ENCODE measurements around the gene BAMBI. TPM values are rescaled to one million over a fixed set of nuclear protein-coding genes. Genes with fewer than 3 reads are reported as not detected.

The BAMBI gene
- total RNA-seq, 5 donors from 2014 or later (not counting 1 experiment from before 2014, with no cell fraction given), result 0.16 to 2.3 (median 0.41) TPM

GRCh38 chr10:28709001-28709710 lies 31.8 kb downstream of the BAMBI start:
- no peaks in the 10 kb centered on the region for H3K9me3 Mint-ChIP-seq
- 79% methylated on average over 2 of the region's 9 CpGs for WGBS (ENCODE audit: insufficient coverage)
- no peaks in the 10 kb centered on the region for H3K9me3 ChIP-seq
- no peak overlapping the region for H3K27ac Mint-ChIP-seq
- no peaks in the 10 kb centered on the region for H3K4me1 Mint-ChIP-seq
- H3K27me3 Mint-ChIP-seq, result peaks cover 5 to 10% of the 10 kb centered on the region in 2 donors
- POLR2A ChIA-PET, result no interaction called here
- H3K4me3 Mint-ChIP-seq, result no peak overlapping the region
- H3K27ac ChIP-seq (ENCODE audit: low read length), result no peak overlapping the region
- CTCF ChIA-PET, result interaction anchor here in 1 of 2 donors (0.5 kb wide), 1 partner anchor 646 kb away, joined by 4 read pairs; no protein-coding TSS in a partner anchor
- H3K36me3 Mint-ChIP-seq, result no peaks in the 10 kb centered on the region
- no peak for ATAC-seq (replicated peaks in 1 of 4)
- H3K36me3 ChIP-seq (ENCODE audit: control insufficient read depth in 2 of 2, extremely low read depth in 1 of 2, insufficient read depth in 1 of 2, low read length in 1 of 2), result no peaks in the 10 kb centered on the region
- no peak overlapping the region for H3K4me3 ChIP-seq (ENCODE audit: control insufficient read depth in 1 of 2, extremely low read depth in 1 of 2, low read length in 1 of 2)
- H3K4me1 ChIP-seq (ENCODE audit: control insufficient read depth in 1 of 2, extremely low read depth in 1 of 2, insufficient read depth in 2 of 2, low read length in 2 of 2), result no peaks in the 10 kb centered on the region
- peaks cover 0 to 6% of the 10 kb centered on the region in 2 experiments for H3K27me3 ChIP-seq (replicated peaks in 1 of 2; ENCODE audit: control insufficient read depth in 2 of 2, extremely low read depth in 1 of 2, insufficient read depth in 2 of 2, low read length in 1 of 2)
- DNase-seq, result no peak

DNA sequence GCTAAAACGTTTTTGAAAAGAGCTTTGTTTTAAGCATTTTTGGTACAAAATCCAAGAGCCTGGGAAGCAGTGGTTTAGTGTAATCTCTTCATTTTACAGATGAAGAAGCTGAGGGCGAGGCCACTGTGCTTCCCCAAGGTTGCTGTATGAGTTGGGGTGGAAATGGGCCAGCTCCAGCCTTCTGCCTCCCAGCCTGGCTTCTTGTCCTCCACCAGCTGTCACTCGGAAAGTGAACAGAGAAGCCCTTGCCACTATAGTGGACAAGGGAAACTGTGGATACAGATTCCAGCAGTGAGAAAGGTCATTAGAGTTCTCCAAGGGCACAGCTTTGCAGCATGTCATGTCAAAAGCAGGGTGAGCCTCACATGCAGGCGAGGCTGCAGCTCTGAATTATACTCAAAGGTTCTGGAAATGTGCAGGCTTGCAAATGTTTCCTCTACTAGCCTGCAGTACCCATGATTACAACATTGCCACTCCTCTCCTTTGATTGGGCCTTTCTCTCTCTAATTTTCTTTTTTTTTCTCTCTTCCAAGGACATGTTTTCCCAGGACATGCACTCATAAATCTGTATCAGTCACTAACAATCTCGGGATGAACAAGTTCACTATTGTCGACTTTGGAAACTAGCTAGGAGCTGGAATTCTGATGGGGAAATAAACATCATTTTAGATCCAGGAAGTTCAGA lies 33.0 kb downstream of the BAMBI start:
- no peaks in the 10 kb centered on the region for H3K4me1 ChIP-seq (ENCODE audit: control insufficient read depth in 1 of 2, extremely low read depth in 1 of 2, insufficient read depth in 2 of 2, low read length in 2 of 2)
- H3K27ac Mint-ChIP-seq, result no peak overlapping the region
- H3K4me3 ChIP-seq (ENCODE audit: control insufficient read depth in 1 of 2, extremely low read depth in 1 of 2, low read length in 1 of 2), result no peak overlapping the region
- H3K9me3 ChIP-seq, result no peaks in the 10 kb centered on the region
- ChIA-PET POLR2A (no interaction called here), CTCF (no interaction called here)
- peaks cover 2 to 10% of the 10 kb centered on the region in 2 donors for H3K27me3 Mint-ChIP-seq
- no peak overlapping the region for H3K27ac ChIP-seq (ENCODE audit: low read length)
- no peaks in the 10 kb centered on the region for H3K4me1 Mint-ChIP-seq
- H3K4me3 Mint-ChIP-seq, result no peak overlapping the region
- peaks cover 0 to 5% of the 10 kb centered on the region in 2 experiments for H3K27me3 ChIP-seq (replicated peaks in 1 of 2; ENCODE audit: control insufficient read depth in 2 of 2, extremely low read depth in 1 of 2, insufficient read depth in 2 of 2, low read length in 1 of 2)
- no peak for DNase-seq
- no peaks in the 10 kb centered on the region for H3K9me3 Mint-ChIP-seq
- H3K36me3 Mint-ChIP-seq, result no peaks in the 10 kb centered on the region
- H3K36me3 ChIP-seq (ENCODE audit: control insufficient read depth in 2 of 2, extremely low read depth in 1 of 2, insufficient read depth in 1 of 2, low read length in 1 of 2), result no peaks in the 10 kb centered on the region
- no peak for ATAC-seq (replicated peaks in 1 of 4)
- 67% methylated on average over 2 of the region's 6 CpGs for WGBS (ENCODE audit: insufficient coverage)

GRCh38 chr10:28711041-28711440 lies 33.7 kb downstream of the BAMBI start:
- ChIA-PET CTCF (no interaction called here), POLR2A (no interaction called here)
- H3K9me3 Mint-ChIP-seq, result no peaks in the 10 kb centered on the region
- no peak overlapping the region for H3K27ac Mint-ChIP-seq
- no peaks in the 10 kb centered on the region for H3K36me3 ChIP-seq (ENCODE audit: control insufficient read depth in 2 of 2, extremely low read depth in 1 of 2, insufficient read depth in 1 of 2, low read length in 1 of 2)
- no peaks in the 10 kb centered on the region for H3K4me1 Mint-ChIP-seq
- ATAC-seq (replicated peaks in 1 of 4), result no peak
- no peak overlapping the region for H3K4me3 ChIP-seq (ENCODE audit: control insufficient read depth in 1 of 2, extremely low read depth in 1 of 2, low read length in 1 of 2)
- H3K9me3 ChIP-seq, result no peaks in the 10 kb centered on the region
- H3K27me3 Mint-ChIP-seq, result peaks cover 2 to 8% of the 10 kb centered on the region in 2 donors
- H3K4me3 Mint-ChIP-seq, result no peak overlapping the region
- 83% methylated on average over 1 of the region's 1 CpG for WGBS (ENCODE audit: insufficient coverage)
- peaks cover 0 to 3% of the 10 kb centered on the region in 2 experiments for H3K27me3 ChIP-seq (replicated peaks in 1 of 2; ENCODE audit: control insufficient read depth in 2 of 2, extremely low read depth in 1 of 2, insufficient read depth in 2 of 2, low read length in 1 of 2)
- H3K27ac ChIP-seq (ENCODE audit: low read length), result no peak overlapping the region
- H3K36me3 Mint-ChIP-seq, result no peaks in the 10 kb centered on the region
- no peak for DNase-seq
- H3K4me1 ChIP-seq (ENCODE audit: control insufficient read depth in 1 of 2, extremely low read depth in 1 of 2, insufficient read depth in 2 of 2, low read length in 2 of 2), result no peaks in the 10 kb centered on the region

- Histone ChIP-seq H3K36me3 (ENCODE audit: control insufficient read depth in 2 of 2, extremely low read depth in 1 of 2, insufficient read depth in 1 of 2, low read length in 1 of 2) (no peaks in the 10 kb centered on the region), H3K9me3 (no peaks in the 10 kb centered on the region), H3K27me3 (replicated peaks in 1 of 2; ENCODE audit: control insufficient read depth in 2 of 2, extremely low read depth in 1 of 2, insufficient read depth in 2 of 2, low read length in 1 of 2) (peaks cover 0 to 3% of the 10 kb centered on the region in 2 experiments), H3K4me1 (ENCODE audit: control insufficient read depth in 1 of 2, extremely low read depth in 1 of 2, insufficient read depth in 2 of 2, low read length in 2 of 2) (no peaks in the 10 kb centered on the region), H3K27ac (ENCODE audit: low read length) (no peak overlapping the region), H3K4me3 (ENCODE audit: control insufficient read depth in 1 of 2, extremely low read depth in 1 of 2, low read length in 1 of 2) (no peak overlapping the region)
- H3K27ac Mint-ChIP-seq, result no peak overlapping the region
- ChIA-PET CTCF (no interaction called here), POLR2A (no interaction called here)
- no peaks in the 10 kb centered on the region for H3K4me1 Mint-ChIP-seq
- H3K27me3 Mint-ChIP-seq, result peaks cover 0 to 10% of the 10 kb centered on the region in 2 donors
- no peak for ATAC-seq (replicated peaks in 1 of 4)
- peaks cover 0 to 3% (median 0%) of the 10 kb centered on the region in 3 donors for H3K9me3 Mint-ChIP-seq
- H3K4me3 Mint-ChIP-seq, result no peak overlapping the region
- 83% methylated on average over 2 of the region's 3 CpGs for WGBS (ENCODE audit: insufficient coverage)
- DNase-seq, result no peak
- no peaks in the 10 kb centered on the region for H3K36me3 Mint-ChIP-seq
Measured at GRCh38 chr10:28711776-28712175, 34.5 kb downstream of the BAMBI start.

DNA sequence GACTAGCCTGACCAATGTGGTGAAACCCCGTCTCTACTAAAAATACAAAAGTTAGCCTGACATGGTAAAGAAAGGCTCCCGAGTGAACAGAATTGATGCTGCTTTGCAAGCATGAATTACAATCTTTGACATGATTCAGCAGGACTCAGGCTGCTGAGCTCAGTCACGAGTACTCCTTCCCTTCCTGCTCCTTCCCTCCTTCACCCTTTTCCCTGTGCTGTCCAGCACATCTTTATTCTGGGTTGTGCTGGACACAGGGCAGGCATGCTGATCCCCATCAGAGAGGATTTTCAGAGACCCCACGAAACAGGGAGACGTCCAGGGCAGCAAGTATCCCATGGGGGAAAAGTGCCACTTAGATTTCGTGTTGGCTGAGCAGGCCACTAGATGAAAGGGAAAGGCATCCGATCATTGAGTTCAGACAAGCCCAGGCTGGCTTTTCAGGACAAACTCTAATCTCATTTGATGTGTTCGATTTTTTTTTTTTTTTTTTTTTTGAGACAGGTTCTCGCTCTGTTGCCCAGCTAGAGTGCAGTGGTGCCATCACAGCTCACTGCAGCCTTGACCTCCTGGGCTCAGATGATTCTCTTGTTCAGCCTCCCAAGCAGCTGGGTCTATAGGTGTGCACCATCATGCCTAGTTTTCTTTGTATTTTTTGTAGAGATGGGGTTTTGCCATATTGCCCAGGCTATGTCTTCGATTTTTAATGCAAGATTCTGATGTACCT lies 36.5 kb downstream of the BAMBI start:
- Histone ChIP-seq H3K27me3 (replicated peaks in 1 of 2; ENCODE audit: control insufficient read depth in 2 of 2, extremely low read depth in 1 of 2, insufficient read depth in 2 of 2, low read length in 1 of 2) (peaks cover 0 to 3% of the 10 kb centered on the region in 2 experiments), H3K36me3 (ENCODE audit: control insufficient read depth in 2 of 2, extremely low read depth in 1 of 2, insufficient read depth in 1 of 2, low read length in 1 of 2) (no peaks in the 10 kb centered on the region), H3K27ac (ENCODE audit: low read length) (no peak overlapping the region), H3K4me1 (ENCODE audit: control insufficient read depth in 1 of 2, extremely low read depth in 1 of 2, insufficient read depth in 2 of 2, low read length in 2 of 2) (no peaks in the 10 kb centered on the region), H3K4me3 (ENCODE audit: control insufficient read depth in 1 of 2, extremely low read depth in 1 of 2, low read length in 1 of 2) (no peak overlapping the region), H3K9me3 (no peaks in the 10 kb centered on the region)
- H3K27me3 Mint-ChIP-seq, result peaks cover 1 to 7% of the 10 kb centered on the region in 2 donors
- ATAC-seq (replicated peaks in 1 of 4), result no peak
- peaks cover 0 to 3% (median 0%) of the 10 kb centered on the region in 3 donors for H3K9me3 Mint-ChIP-seq
- WGBS (ENCODE audit: insufficient coverage), result 88% methylated on average over 7 of the region's 10 CpGs
- H3K27ac Mint-ChIP-seq, result no peak overlapping the region
- H3K36me3 Mint-ChIP-seq, result no peaks in the 10 kb centered on the region
- CTCF ChIA-PET, result interaction anchor here in 1 of 2 donors (0.6 kb wide), 1 partner anchor 592 kb away, joined by 7 read pairs; no protein-coding TSS in a partner anchor
- H3K4me3 Mint-ChIP-seq, result no peak overlapping the region
- POLR2A ChIA-PET, result no interaction called here
- DNase-seq, result no peak
- H3K4me1 Mint-ChIP-seq, result no peaks in the 10 kb centered on the region

DNA sequence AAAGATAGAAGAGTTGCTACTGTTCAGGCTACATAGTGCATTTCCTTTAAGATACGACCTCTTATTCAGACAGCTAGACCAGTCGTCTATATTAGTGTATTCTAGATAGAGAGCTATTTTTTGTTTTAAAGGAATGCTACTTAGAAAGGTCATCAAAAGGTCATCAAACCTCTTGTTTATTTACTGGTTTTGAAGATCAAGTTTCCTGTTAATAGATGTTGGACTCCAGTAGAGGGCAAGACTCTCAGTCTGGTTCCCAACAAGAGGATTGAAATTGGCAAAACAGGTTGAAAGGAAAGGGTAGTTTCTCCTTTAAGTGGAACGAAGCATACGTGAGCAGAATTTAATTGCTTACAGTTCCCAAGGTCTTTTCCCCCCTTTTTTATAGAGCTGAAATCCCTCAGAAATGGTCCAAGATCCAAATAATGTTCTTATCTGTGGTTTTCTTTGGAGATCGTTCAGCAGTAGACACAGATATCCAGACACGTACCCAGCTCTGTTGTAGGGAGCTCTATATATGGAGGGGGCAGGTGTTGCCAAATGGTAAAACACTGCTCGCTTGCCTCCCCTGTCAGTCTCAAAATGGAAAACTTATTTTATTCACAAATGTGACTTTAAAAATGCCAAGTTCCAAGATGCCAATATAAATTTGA lies 37.2 kb downstream of the BAMBI start:
- ChIA-PET POLR2A (no interaction called here), CTCF (interaction anchor here in 1 of 2 donors (0.6 kb wide), 1 partner anchor 593 kb away, joined by 7 read pairs; no protein-coding TSS in a partner anchor)
- H3K27me3 ChIP-seq (replicated peaks in 1 of 2; ENCODE audit: control insufficient read depth in 2 of 2, extremely low read depth in 1 of 2, insufficient read depth in 2 of 2, low read length in 1 of 2), result peaks cover 0 to 3% of the 10 kb centered on the region in 2 experiments
- DNase-seq (no peak), ATAC-seq (replicated peaks in 1 of 4) (no peak)
- WGBS (ENCODE audit: insufficient coverage), result no CpG with 5 or more reads among the region's 7 CpGs
- no peak overlapping the region for H3K27ac ChIP-seq (ENCODE audit: low read length)
- Mint-ChIP-seq H3K27me3 (peaks cover 9 to 10% of the 10 kb centered on the region in 2 donors), H3K9me3 (peaks cover 0 to 3% (median 0%) of the 10 kb centered on the region in 3 donors), H3K36me3 (no peaks in the 10 kb centered on the region), H3K27ac (no peak overlapping the region), H3K4me3 (no peak overlapping the region), H3K4me1 (no peaks in the 10 kb centered on the region)
- no peaks in the 10 kb centered on the region for H3K36me3 ChIP-seq (ENCODE audit: control insufficient read depth in 2 of 2, extremely low read depth in 1 of 2, insufficient read depth in 1 of 2, low read length in 1 of 2)
- no peak overlapping the region for H3K4me3 ChIP-seq (ENCODE audit: control insufficient read depth in 1 of 2, extremely low read depth in 1 of 2, low read length in 1 of 2)
- no peaks in the 10 kb centered on the region for H3K4me1 ChIP-seq (ENCODE audit: control insufficient read depth in 1 of 2, extremely low read depth in 1 of 2, insufficient read depth in 2 of 2, low read length in 2 of 2)
- no peaks in the 10 kb centered on the region for H3K9me3 ChIP-seq
